ENCODE results near the gene ZC3H18. TPM values are rescaled to one million over a fixed set of nuclear protein-coding genes. Genes with fewer than 3 reads are reported as not detected.
A peak's percentile ranks its signal among the peaks of the same experiment; 100 is the strongest.

The ZC3H18 gene
- total RNA-seq, 2 experiments from 2014 or later: 72.0 to 72.7 TPM

- H3K9me3 Mint-ChIP-seq: peaks cover 7% of the 10 kb centered on the region
- H3K27ac Mint-ChIP-seq: no peak overlapping the region
- ChIA-PET CTCF (interaction anchor here (1.2 to 1.5 kb wide), 2 partner anchors 10 to 121 kb away, joined by 4 read pairs; no protein-coding TSS in a partner anchor), POLR2A (no interaction called here)
- no peaks in the 10 kb centered on the region for H3K36me3 Mint-ChIP-seq
- intact Hi-C loops (cut with micrococcal nuclease): no loop called here
- no peak overlapping the region for H3K4me3 Mint-ChIP-seq
- H3K4me1 Mint-ChIP-seq (ENCODE audit: low read depth): no peaks in the 10 kb centered on the region
- no peak for DNase-seq
- peaks cover 6% of the 10 kb centered on the region for H3K27me3 Mint-ChIP-seq
Observed at GRCh38 chr16:88556294-88556988, 13.8 kb upstream of the ZC3H18 start.

GRCh38 chr16:88558457-88559442 is 11.5 kb upstream of the ZC3H18 start:
- DNase-seq: peak; percentile 23
- POLR2A ChIA-PET: no interaction called here

GRCh38 chr16:88560714-88561484 is 9.3 kb upstream of the ZC3H18 start:
- intact Hi-C loops (cut with micrococcal nuclease): no loop called here
- peaks cover 5% of the 10 kb centered on the region for H3K4me1 Mint-ChIP-seq (ENCODE audit: low read depth)
- H3K36me3 Mint-ChIP-seq: no peaks in the 10 kb centered on the region
- no peak for DNase-seq
- no peak overlapping the region for H3K27ac Mint-ChIP-seq
- H3K4me3 Mint-ChIP-seq: no peak overlapping the region
- ChIA-PET CTCF (interaction anchor here (0.9 to 5.9 kb wide), 7 partner anchors 10 to 123 kb away, joined by 3 to 34 read pairs (median 5); partner anchors contain the start of gene ZC3H18), POLR2A (interaction anchor here (1.0 kb wide), 1 partner anchor 10 kb away, joined by 4 read pairs; the partner anchor contains the start of gene ZC3H18)
- peaks cover 7% of the 10 kb centered on the region for H3K27me3 Mint-ChIP-seq
- peaks cover 7% of the 10 kb centered on the region for H3K9me3 Mint-ChIP-seq

More at GRCh38 chr16:88558457-88559442, 11.5 kb upstream of the ZC3H18 start:
- H3K27me3 Mint-ChIP-seq: peaks cover 7% of the 10 kb centered on the region
- intact Hi-C loops (cut with micrococcal nuclease): no loop called here
- H3K36me3 Mint-ChIP-seq: no peaks in the 10 kb centered on the region
- peaks cover 3% of the 10 kb centered on the region for H3K4me1 Mint-ChIP-seq (ENCODE audit: low read depth)
- H3K4me3 Mint-ChIP-seq: no peak overlapping the region
- CTCF ChIA-PET: interaction anchor here (1.0 to 5.9 kb wide), 3 partner anchors 9 to 120 kb away, joined by 3 to 34 read pairs (median 3); no protein-coding TSS in a partner anchor
- H3K27ac Mint-ChIP-seq: no peak overlapping the region
- peaks cover 7% of the 10 kb centered on the region for H3K9me3 Mint-ChIP-seq

- Mint-ChIP-seq H3K4me3 (no peak overlapping the region), H3K27me3 (peaks cover 5% of the 10 kb centered on the region), H3K9me3 (no peaks in the 10 kb centered on the region), H3K36me3 (no peaks in the 10 kb centered on the region), H3K4me1 (ENCODE audit: low read depth) (peaks cover 13% of the 10 kb centered on the region), H3K27ac (no peak overlapping the region)
- DNase-seq: peak; percentile 62
- intact Hi-C loops (cut with micrococcal nuclease): loop anchor here (2.0 kb wide), 1 partner anchor 119 kb away; no protein-coding TSS in a partner anchor
- ChIA-PET CTCF (interaction anchor here (0.7 to 5.9 kb wide), 13 partner anchors 9 to 605 kb away, joined by 3 to 34 read pairs (median 5); partner anchors contain the start of gene ZC3H18), POLR2A (no interaction called here)
Observed at GRCh38 chr16:88561485-88562359, 8.5 kb upstream of the ZC3H18 start.

- POLR2A ChIA-PET: interaction anchor here (1.3 kb wide), 1 partner anchor 136 kb away, joined by 3 read pairs; no protein-coding TSS in a partner anchor
- Mint-ChIP-seq H3K4me1 (ENCODE audit: low read depth) (peaks cover 23% of the 10 kb centered on the region), H3K9me3 (no peaks in the 10 kb centered on the region), H3K27ac (no peak overlapping the region), H3K36me3 (peaks cover 3% of the 10 kb centered on the region), H3K4me3 (peak overlapping the region; percentile 13), H3K27me3 (peaks cover 2% of the 10 kb centered on the region)
- intact Hi-C loops (cut with micrococcal nuclease): loop anchor here (1.0 kb wide), 1 partner anchor 85 kb away; the partner anchor contains the start of gene CYBA
- CTCF ChIA-PET: interaction anchor here (0.7 to 1.9 kb wide), 4 partner anchors 9 to 129 kb away, joined by 3 to 6 read pairs (median 4); no protein-coding TSS in a partner anchor
- DNase-seq: peak; percentile 92
Observed at GRCh38 chr16:88566158-88566557, 4.0 kb upstream of the ZC3H18 start.

- intact Hi-C loops (cut with micrococcal nuclease): no loop called here
Observed at GRCh38 chr16:88568710-88569613, 1.2 kb upstream of the ZC3H18 start.

GRCh38 chr16:88569614-88569984 is 604 bp upstream of the ZC3H18 start:
- Mint-ChIP-seq H3K4me1 (ENCODE audit: low read depth) (peaks cover 40% of the 10 kb centered on the region), H3K4me3 (peak overlapping the region; percentile 83), H3K9me3 (no peaks in the 10 kb centered on the region), H3K27ac (peak overlapping the region; percentile 83), H3K27me3 (no peaks in the 10 kb centered on the region), H3K36me3 (peaks cover 9% of the 10 kb centered on the region)
- CTCF ChIA-PET: interaction anchor here (0.9 to 2.2 kb wide), 6 partner anchors 15 to 619 kb away, joined by 3 to 8 read pairs (median 3); partner anchors contain the start of gene BANP
- peak; percentile 25 for DNase-seq
- POLR2A ChIA-PET: interaction anchor here (0.9 to 2.1 kb wide), 11 partner anchors 21 to 319 kb away, joined by 3 to 24 read pairs (median 5); partner anchors contain the start of genes APRT and IL17C
- intact Hi-C loops (cut with micrococcal nuclease): no loop called here

More at GRCh38 chr16:88568710-88569613, 1.2 kb upstream of the ZC3H18 start:
- no peak for DNase-seq
- Mint-ChIP-seq H3K36me3 (peaks cover 9% of the 10 kb centered on the region), H3K4me1 (ENCODE audit: low read depth) (peaks cover 40% of the 10 kb centered on the region), H3K27ac (peak overlapping the region; percentile 83), H3K9me3 (no peaks in the 10 kb centered on the region), H3K27me3 (no peaks in the 10 kb centered on the region), H3K4me3 (peak overlapping the region; percentile 83)
- POLR2A ChIA-PET: interaction anchor here (1.4 to 2.1 kb wide), 3 partner anchors 51 to 243 kb away, joined by 4 to 8 read pairs (median 6); partner anchors contain the start of gene APRT
- CTCF ChIA-PET: no interaction called here

GRCh38 chr16:88570691-88571092 is 489 bp downstream of the ZC3H18 start:
- ChIA-PET POLR2A (interaction anchor here (0.6 to 2.1 kb wide), 18 partner anchors 10 to 805 kb away, joined by 3 to 24 read pairs (median 4); partner anchors contain the start of genes APRT, IL17C, KLHDC4 and MVD), CTCF (interaction anchor here (0.9 to 2.2 kb wide), 12 partner anchors 8 to 620 kb away, joined by 3 to 8 read pairs (median 4); partner anchors contain the start of gene BANP)
- no peaks in the 10 kb centered on the region for H3K27me3 Mint-ChIP-seq
- intact Hi-C loops (cut with micrococcal nuclease): loop anchor here (1.0 to 2.0 kb wide), 6 partner anchors 20 to 619 kb away; partner anchors contain the start of genes BANP, CTU2, CYBA and MVD
- H3K36me3 Mint-ChIP-seq: peaks cover 11% of the 10 kb centered on the region
- H3K27ac Mint-ChIP-seq: peak overlapping the region; percentile 76
- no peaks in the 10 kb centered on the region for H3K9me3 Mint-ChIP-seq
- DNase-seq: peak; percentile 49
- H3K4me1 Mint-ChIP-seq (ENCODE audit: low read depth): peaks cover 43% of the 10 kb centered on the region
- peak overlapping the region; percentile 84 for H3K4me3 Mint-ChIP-seq

- Mint-ChIP-seq H3K27me3 (no peaks in the 10 kb centered on the region), H3K27ac (no peak overlapping the region), H3K9me3 (no peaks in the 10 kb centered on the region), H3K36me3 (peaks cover 35% of the 10 kb centered on the region), H3K4me1 (ENCODE audit: low read depth) (peaks cover 49% of the 10 kb centered on the region), H3K4me3 (no peak overlapping the region)
- ChIA-PET POLR2A (no interaction called here), CTCF (no interaction called here)
- no peak for DNase-seq
- intact Hi-C loops (cut with micrococcal nuclease): no loop called here
Observed at GRCh38 chr16:88575251-88575650, 5.0 kb downstream of the ZC3H18 start.

Measured in activated CD4-positive, alpha-beta memory T cell treated with anti-CD3 and anti-CD28 coated beads for 36 hours (primary cell).